K562 (cell line): Measurements from ENCODE around the gene SSBP1. TPM values are rescaled to one million over a fixed set of nuclear protein-coding genes. Genes with fewer than 3 reads are reported as not detected.

Experiments used
- ATAC-seq: fragments of 200-7000 bp; cut with Tn5 transposase; 3 replicates; pipeline ENCODE4 v1.9.1; 2020; ENCODE audit warnings: moderate library complexity
- BruUV-seq: library from RNA; stranded (reverse); fragments of 400-500 nt; replicated peaks from 2 replicates; lab custom pipeline; 2021; lab: Mats Ljungman, UMichigan
- CTCF ChIA-PET: fragments of 300-600 bp; formaldehyde crosslinking; extraction: SDS; loops from one replicate; lab custom pipeline; 2021; ENCODE audit warnings: low intra/inter-chr PET ratio; lab: Yijun Ruan, JAX
- POLR2A ChIA-PET: fragments of 300-600, 350-650 bp; sonication (Branson Sonifier 250); formaldehyde crosslinking; extraction: SDS; loops from one replicate; lab custom pipeline; 2021; ENCODE audit warnings: antibody characterized with exemption, inconsistent platforms; lab: Yijun Ruan, JAX
- DNase-seq, 4 experiments: peaks; one replicate each; pipeline versions ENCODE4 v3.0.0 to v3.0.0-alpha.2; 2011 to 2018; ENCODE audit warnings: low spot score in 3 of 4, mixed read lengths in 3 of 4; ENCODE audit errors: extremely low read depth in 1 of 4
- FAIRE-seq: peaks from 2 replicates; lab custom pipeline; 2011; peaks lifted over from hg19 to GRCh38; lab: Jason Lieb, UNC
- H2AFZ ChIP-seq: 2 replicates; pipeline ENCODE4 v1.6.0; 2011; ENCODE audit warnings: low read depth, low read length, control low read depth, inconsistent platforms
- H3K27ac ChIP-seq: fragments of 200-600 bp; 3 replicates; pipeline ENCODE4 v1.8.0; 2011; ENCODE audit warnings: low read depth, mild to moderate bottlenecking, control low read depth, inconsistent platforms, low read length, moderate library complexity, mixed read lengths; ENCODE audit errors: extremely low read depth
- H3K27me3 ChIP-seq, 2 experiments: fragments of 300-600 bp in 1 of 2; 2 replicates in 1 of 2; 3 replicates in 1 of 2; pipeline versions ENCODE4 v1.6.0 to v1.8.0; 2011; ENCODE audit warnings: inconsistent platforms in 2 of 2, low read length in 2 of 2, mild to moderate bottlenecking in 1 of 2, mixed read lengths in 1 of 2, moderate library complexity in 1 of 2; ENCODE audit not compliant: control insufficient read depth in 2 of 2, insufficient read depth in 2 of 2
- H3K36me3 ChIP-seq: fragments of 300-600 bp; 3 replicates; pipeline ENCODE4 v1.8.0; 2011; ENCODE audit warnings: mild to moderate bottlenecking, low read length, inconsistent platforms; ENCODE audit not compliant: control insufficient read depth, insufficient read depth
- H3K4me1 ChIP-seq, 2 experiments: fragments of 200-600 bp in 1 of 2; replicated peaks in 1 of 2; 2 replicates in 1 of 2; 3 replicates in 1 of 2; pipeline versions ENCODE4 v1.5.1 to v1.8.0; 2011; ENCODE audit warnings: inconsistent platforms in 2 of 2, low read length in 2 of 2, mild to moderate bottlenecking in 1 of 2, mixed read lengths in 1 of 2, moderate library complexity in 1 of 2; ENCODE audit not compliant: control insufficient read depth in 2 of 2, insufficient read depth in 2 of 2
- H3K4me2 ChIP-seq: 2 replicates; pipeline ENCODE4 v1.6.1; 2011; ENCODE audit warnings: low read length, control low read depth, inconsistent platforms, mixed read lengths; ENCODE audit not compliant: insufficient read depth
- H3K4me3 ChIP-seq: fragments of 200-600 bp; sonication (generic), shearing (Covaris generic); 2 replicates; pipeline ENCODE4 v1.5.1; 2016; ENCODE audit warnings: control low read depth, inconsistent platforms
- H3K79me2 ChIP-seq: fragments of 200-600 bp; 3 replicates; pipeline ENCODE4 v1.8.0; 2011; ENCODE audit warnings: low read length, inconsistent platforms; ENCODE audit not compliant: control insufficient read depth, insufficient read depth
- H3K9ac ChIP-seq, 2 experiments: 2 replicates each; pipeline versions ENCODE4 v1.6.0 to v1.6.1; 2011; ENCODE audit warnings: low read depth in 2 of 2, low read length in 2 of 2, control low read depth in 1 of 2, inconsistent platforms in 1 of 2, mild to moderate bottlenecking in 1 of 2, mixed read lengths in 1 of 2; ENCODE audit not compliant: insufficient read depth in 1 of 2
- H3K9me1 ChIP-seq: one replicate; pipeline ENCODE4 v1.6.0; 2011; ENCODE audit warnings: inconsistent platforms, mild to moderate bottlenecking, low read length, moderate library complexity; ENCODE audit not compliant: control insufficient read depth, insufficient read depth
- H3K9me3 ChIP-seq: replicated peaks from 2 replicates; pipeline ENCODE4 v1.5.1; 2011; ENCODE audit warnings: low read depth, low read length, inconsistent platforms; ENCODE audit not compliant: control insufficient read depth, insufficient read depth
- H4K20me1 ChIP-seq: replicated peaks from 2 replicates; pipeline ENCODE4 v1.6.1; 2011; ENCODE audit warnings: low read length, inconsistent platforms, mixed read lengths; ENCODE audit not compliant: control insufficient read depth, insufficient read depth
- AFF1 ChIP-seq, 2 experiments: fragments of 450-650 bp; IDR thresholded peaks; 2 replicates each; pipeline ENCODE4 v1.6.1; 2018; ENCODE audit warnings: mild to moderate bottlenecking in 2 of 2, low read depth in 1 of 2; ENCODE audit not compliant: partially characterized antibody in 2 of 2
- CHD1 ChIP-seq: fragments of 200-600 bp; sonication (generic); IDR thresholded peaks from one replicate; pipeline ENCODE4 v1.6.1; 2012; ENCODE audit warnings: mild to moderate bottlenecking, moderate library complexity, low read length, inconsistent platforms
- HDAC8 ChIP-seq: fragments of 450-650 bp; IDR thresholded peaks from 2 replicates; pipeline ENCODE4 v1.6.1; 2016; ENCODE audit warnings: mild to moderate bottlenecking, missing genetic modification characterization, moderate library complexity, missing compliant biosample characterization
- KHSRP ChIP-seq: fragments of 450-650 bp; IDR thresholded peaks from 2 replicates; pipeline ENCODE4 v1.6.1; 2017
- KLF10 ChIP-seq: fragments of 250-450 bp; sonication (Bioruptor Pico); IDR thresholded peaks from 2 replicates; pipeline ENCODE4 v1.6.1; 2021; ENCODE audit warnings: matching md5 sums
- MAFF ChIP-seq: IDR thresholded peaks from 2 replicates; pipeline ENCODE4 v1.6.1; 2012; ENCODE audit warnings: low read length, improper control_type of control experiment
- MEF2D ChIP-seq: conservative IDR thresholded peaks from 2 replicates; pipeline ENCODE4 v1.6.1; 2016; ENCODE audit warnings: low read depth, missing genetic modification characterization, missing compliant biosample characterization
- MIER1 ChIP-seq: fragments of 450-650 bp; IDR thresholded peaks from 2 replicates; pipeline ENCODE4 v1.6.1; 2016; ENCODE audit warnings: antibody characterized with exemption, mild to moderate bottlenecking, low read depth
- TAF15 ChIP-seq: fragments of 200-400 bp; formaldehyde crosslinking; IDR thresholded peaks from 2 replicates; pipeline ENCODE4 v1.6.1; 2017; ENCODE audit warnings: mild to moderate bottlenecking, low read depth, low read length, moderate library complexity
- XRCC3 ChIP-seq: fragments of 450-650 bp; IDR thresholded peaks from 2 replicates; pipeline ENCODE4 v1.6.1; 2017; ENCODE audit warnings: mild to moderate bottlenecking, moderate library complexity
- ZNF584 ChIP-seq: fragments of 200-800 bp; sonication (Bioruptor generic); IDR thresholded peaks from 2 replicates; pipeline ENCODE4 v1.6.1; 2016; ENCODE audit warnings: low read depth, mild to moderate bottlenecking, missing genetic modification characterization, missing compliant biosample characterization
- WGBS: fragments of 100-300 bp; shearing (Covaris generic); methylation state at CpG from one replicate; pipeline ENCODE4 v1.1.6; 2016; ENCODE audit warnings: low coverage, mixed read lengths; ENCODE audit not compliant: insufficient coverage; ENCODE audit errors: missing lambda C conversion rate; 5-methylcytosine and 5-hydroxymethylcytosine counted together
- in situ Hi-C: fragments of 300-500 bp; cut with MboI; formaldehyde crosslinking; loops from 4 replicates; pipeline ENCODE4 v1.15.0; 2018; ENCODE audit warnings: inconsistent platforms, mixed read lengths
- intact Hi-C: fragments of 100-400 bp; cut with micrococcal nuclease; formaldehyde crosslinking; loops from 2 replicates; pipeline ENCODE4 v1.14.2; 2022
- polyA plus RNA-seq, 8 experiments: library from polyadenylated mRNA; depleted of rRNA in 4 of 8; stranded (reverse) in 5 of 8; unstranded in 3 of 8; fragments of >200 nt; fragmentation: Nextera tagmentation in 2 of 8; fragmentation: Illumina TruSeq in 1 of 8; extraction: Ambion mirVana in 2 of 8; extraction: Trizol in 1 of 8; gene quantifications; 2 replicates each; pipeline versions ENCODE4 v1.2.1 to v1.2.3, GENCODE V29; 2011 to 2014; ENCODE audit warnings: inconsistent platforms in 1 of 8, missing spikeins in 1 of 8
- total RNA-seq, 7 experiments: library from RNA; depleted of rRNA in 6 of 7; stranded (reverse); fragments of >200 nt in 6 of 7; fragmentation: Illumina TruSeq in 2 of 7; extraction: Trizol in 2 of 7; gene quantifications; 2 replicates each; pipeline versions ENCODE4 v1.2.1 to v1.2.3, GENCODE V29; 2011 to 2021; ENCODE audit warnings: low replicate concordance in 1 of 7
- TF ChIP-seq, protein P1 (sequence below): fragments of 450-650 bp; formaldehyde crosslinking; IDR thresholded peaks from 2 replicates; pipeline ENCODE4 v1.4.0; 2020; ENCODE audit warnings: mild to moderate bottlenecking, moderate library complexity

Gene SSBP1
- total and polyA plus RNA-seq, 9 of the 15 experiments (the other 6 are each of a cell fraction or from before 2014, with no cell fraction given), result 404 to 1,996 (median 835) TPM

- Histone ChIP-seq H3K36me3 (no peaks in the 10 kb centered on the region), H3K4me1 (no peaks in the 10 kb centered on the region), H4K20me1 (no peaks in the 10 kb centered on the region), H3K4me3 (no peak within 1 kb of the TSS), H2AFZ (no peak within 1 kb of the TSS), H3K9me1 (no peaks in the 10 kb centered on the region), H3K4me2 (no peak within 1 kb of the TSS), H3K27ac (no peak within 1 kb of the TSS), H3K79me2 (no peaks in the 10 kb centered on the region), H3K9me3 (no peaks in the 10 kb centered on the region), H3K27me3 (peaks cover 18 to 41% of the 10 kb centered on the region in 2 experiments), H3K9ac (no peak within 1 kb of the TSS)
- in situ Hi-C loops, result no loop called here
- no peak for FAIRE-seq
- no peak for DNase-seq
- ChIA-PET POLR2A (interaction anchor here (0.6 to 0.8 kb wide), 2 partner anchors 9 to 120 kb away, joined by 3 read pairs; no protein-coding TSS in a partner anchor), CTCF (no interaction called here)
- no peak for ATAC-seq
- no peak for TF ChIP-seq KHSRP
- 3% methylated on average over 6 of the region's 6 CpGs for WGBS
- intact Hi-C loops, result no loop called here
- BruUV-seq, result no TSS peak
These were observed 29.8 kb upstream of the SSBP1 start, which contains the start of gene WEE2 for GRCh38 chr7:141708351-141708750. Gene WEE2, plus strand, starts transcription at chr7:141708353. Its CDS starts 406 bp downstream, at chr7:141708759.

DNA sequence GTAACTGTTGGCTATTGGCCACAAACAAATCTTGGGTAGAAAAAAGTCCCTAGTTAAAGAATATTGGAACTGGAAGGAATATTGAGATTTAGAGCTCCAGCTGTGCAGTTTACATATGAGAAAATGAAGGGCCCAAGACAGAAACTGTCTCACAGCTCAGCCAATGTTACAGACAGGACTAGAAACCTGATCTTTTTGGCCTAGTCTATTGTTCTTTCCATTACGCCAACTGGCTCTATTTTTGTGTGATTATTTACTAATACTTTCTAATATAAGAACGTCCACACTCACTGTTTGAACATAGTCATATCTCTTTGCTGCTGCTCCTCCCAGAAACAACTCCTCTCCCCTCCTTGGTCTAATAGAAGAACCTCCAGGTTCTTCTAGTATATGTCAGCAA lies 28.8 kb upstream of the SSBP1 start:
- ChIA-PET POLR2A (no interaction called here), CTCF (no interaction called here)
- 2% methylated on average over 2 of the region's 2 CpGs for WGBS
- in situ Hi-C loops (no loop called here), intact Hi-C loops (no loop called here)
- Histone ChIP-seq H3K79me2 (no peaks in the 10 kb centered on the region), H2AFZ (no peak overlapping the region), H3K4me2 (no peak overlapping the region), H3K9me1 (no peaks in the 10 kb centered on the region), H3K36me3 (no peaks in the 10 kb centered on the region), H3K4me3 (no peak overlapping the region), H4K20me1 (no peaks in the 10 kb centered on the region), H3K27ac (no peak overlapping the region), H3K4me1 (no peaks in the 10 kb centered on the region), H3K9ac (no peak overlapping the region), H3K27me3 (peaks cover 12 to 35% of the 10 kb centered on the region in 2 experiments), H3K9me3 (no peaks in the 10 kb centered on the region)
- FAIRE-seq (no peak), ATAC-seq (no peak), DNase-seq (no peak)
- no TSS peak for BruUV-seq
- TF ChIP-seq MEF2D (tag), result no peak
- no peak for TF ChIP-seq XRCC3
- no peak for TF ChIP-seq MIER1
- no peak for TF ChIP-seq HDAC8
- TF ChIP-seq AFF1 (IDR thresholded peaks at IDR 0.05; ENCODE audit: low read depth in 1 of 2, partially characterized antibody in 2 of 2), result no peak
- no peak for TF ChIP-seq TAF15
- no peak for TF ChIP-seq CHD1
- no peak for TF ChIP-seq ZNF584
- TF ChIP-seq, protein P1, sequence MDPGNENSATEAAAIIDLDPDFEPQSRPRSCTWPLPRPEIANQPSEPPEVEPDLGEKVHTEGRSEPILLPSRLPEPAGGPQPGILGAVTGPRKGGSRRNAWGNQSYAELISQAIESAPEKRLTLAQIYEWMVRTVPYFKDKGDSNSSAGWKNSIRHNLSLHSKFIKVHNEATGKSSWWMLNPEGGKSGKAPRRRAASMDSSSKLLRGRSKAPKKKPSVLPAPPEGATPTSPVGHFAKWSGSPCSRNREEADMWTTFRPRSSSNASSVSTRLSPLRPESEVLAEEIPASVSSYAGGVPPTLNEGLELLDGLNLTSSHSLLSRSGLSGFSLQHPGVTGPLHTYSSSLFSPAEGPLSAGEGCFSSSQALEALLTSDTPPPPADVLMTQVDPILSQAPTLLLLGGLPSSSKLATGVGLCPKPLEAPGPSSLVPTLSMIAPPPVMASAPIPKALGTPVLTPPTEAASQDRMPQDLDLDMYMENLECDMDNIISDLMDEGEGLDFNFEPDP (CRISPR knock-in tag), result no peak
- TF ChIP-seq MAFF, result no peak
- TF ChIP-seq KLF10, result no peak
